ENCODE data around the gene LCP1.

GRCh38 chr13:46129955-46130618 is 51.9 kb downstream of the LCP1 start:
- TF ChIP-seq CTCF (IDR thresholded peaks at IDR 0.05) (no peak), TCF7L2 (IDR thresholded peaks at IDR 0.05; ENCODE audit: low read depth, low read length) (no peak), REST (IDR thresholded peaks at IDR 0.05; ENCODE audit: insufficient read depth in 1 of 2, low read depth in 2 of 2, low read length in 1 of 2) (no peak), POLR2AphosphoS5 (IDR thresholded peaks at IDR 0.05; ENCODE audit: low read depth, low read length) (no peak)

All from Panc1 (cell line).